CD4-positive, alpha-beta T cell (primary cell): ENCODE results near the gene ABCG2. TPM values are rescaled to one million over a fixed set of nuclear protein-coding genes. Genes with fewer than 3 reads are reported as not detected.

Experiments
- ATAC-seq: fragments of 200-7000 bp; cut with Tn5 transposase; one replicate; pipeline ENCODE4 v1.10.0; 2022; ENCODE audit warnings: mild to moderate bottlenecking; ENCODE audit not compliant: poor library complexity
- CTCF ChIA-PET: fragments of 350-600 bp; sonication (Branson Sonifier 250); formaldehyde crosslinking; loops from one replicate; lab custom pipeline; 2021; ENCODE audit warnings: antibody characterized with exemption, inconsistent platforms; lab: Charles Lee
- POLR2A ChIA-PET: fragments of 350-600 bp; sonication (Branson Sonifier 250); formaldehyde crosslinking; loops from one replicate; lab custom pipeline; 2021; ENCODE audit warnings: antibody characterized with exemption, inconsistent platforms; lab: Charles Lee
- DNase-seq, 14 experiments: peaks; one replicate each; pipeline ENCODE4 v3.0.0-alpha.2; 2013 to 2020; ENCODE audit warnings: mixed read lengths in 2 of 14
- H3K27ac ChIP-seq, 2 donors: one replicate each; pipeline versions ENCODE4 v1.5.1 to v1.7.0; 2013; ENCODE audit warnings: low read length in 2 of 2, low read depth in 1 of 2, mild to moderate bottlenecking in 1 of 2
- H3K27me3 ChIP-seq, 2 experiments: 1 replicate in 1 of 2; 2 replicates in 1 of 2; pipeline versions ENCODE4 v1.6.1 to v1.7.0; 2013; ENCODE audit warnings: low read length in 2 of 2, control low read depth in 1 of 2, mild to moderate bottlenecking in 1 of 2, moderate library complexity in 1 of 2; ENCODE audit not compliant: insufficient read depth in 2 of 2, control insufficient read depth in 1 of 2
- H3K36me3 ChIP-seq: one replicate; pipeline ENCODE4 v1.6.1; 2013; ENCODE audit warnings: low read length, control low read depth; ENCODE audit not compliant: insufficient read depth
- H3K4me1 ChIP-seq: one replicate; pipeline ENCODE4 v1.6.1; 2013; ENCODE audit warnings: low read length, control low read depth; ENCODE audit not compliant: insufficient read depth
- H3K4me3 ChIP-seq: one replicate; pipeline ENCODE4 v1.5.1; 2013; ENCODE audit warnings: mild to moderate bottlenecking, low read length, moderate library complexity
- H3K9me3 ChIP-seq, 2 experiments: 1 replicate in 1 of 2; 2 replicates in 1 of 2; pipeline versions ENCODE4 v1.6.1 to v1.7.0; 2013; ENCODE audit warnings: low read length in 2 of 2, mild to moderate bottlenecking in 2 of 2, control low read depth in 1 of 2, moderate library complexity in 1 of 2; ENCODE audit not compliant: control insufficient read depth in 1 of 2, insufficient read depth in 1 of 2
- H3K27ac Mint-ChIP-seq: one replicate; pipeline ENCODE4 v1.8.0; 2020; ENCODE audit warnings: mixed read lengths
- H3K27me3 Mint-ChIP-seq: one replicate; pipeline ENCODE4 v1.8.0; 2021; ENCODE audit warnings: mixed read lengths
- H3K36me3 Mint-ChIP-seq: one replicate; pipeline ENCODE4 v1.8.0; 2021; ENCODE audit warnings: low read depth, mixed read lengths
- H3K4me1 Mint-ChIP-seq: one replicate; pipeline ENCODE4 v1.8.0; 2021; ENCODE audit warnings: low read depth, mixed read lengths
- H3K4me3 Mint-ChIP-seq: one replicate; pipeline ENCODE4 v1.8.0; 2020; ENCODE audit warnings: mild to moderate bottlenecking, mixed read lengths
- H3K9me3 Mint-ChIP-seq: one replicate; pipeline ENCODE4 v1.8.0; 2020; ENCODE audit warnings: mixed read lengths
- intact Hi-C, 2 experiments: fragments of 100-400 bp; cut with DNase I in 1 of 2; cut with micrococcal nuclease in 1 of 2; formaldehyde crosslinking; loops; one replicate each; pipeline versions ENCODE4 v1.15.1 to v1.9.0; 2023 to 2025; cut with DNase I, micrococcal nuclease
- total RNA-seq, 174 experiments: library from RNA in 2 of 174; stranded (reverse) in 2 of 174; gene quantifications; one replicate each; pipeline ENCODE4 v1.2.3 and lab custom pipeline; 2021 to 2026
- TF ChIP-seq, protein P1 (sequence below): fragments of 200-600 bp; IDR thresholded peaks from one replicate; pipeline ENCODE4 v1.8.0; 2022; ENCODE audit warnings: antibody characterized with exemption, mild to moderate bottlenecking

Gene ABCG2
- total RNA-seq, 2 experiments from 2014 or later = not detected

DNA sequence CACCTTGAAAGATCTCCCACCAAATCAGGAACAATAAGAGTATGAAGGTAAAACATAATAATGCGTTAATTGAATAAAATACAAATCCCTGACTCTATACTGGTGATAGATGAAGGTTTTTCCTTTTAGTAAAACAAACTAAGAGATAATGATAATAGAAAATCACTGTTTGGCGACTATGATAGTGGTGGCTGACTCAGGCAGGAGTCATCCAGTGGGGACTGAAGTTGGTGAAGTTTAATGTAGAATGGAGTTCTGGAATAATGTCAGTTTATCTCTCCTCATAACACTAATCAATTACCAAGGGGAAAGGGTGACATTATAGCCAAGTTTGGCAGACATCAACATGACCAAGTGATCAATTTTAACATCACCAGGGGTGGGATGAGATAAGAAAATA lies 21.3 kb downstream of the ABCG2 start:
- no peaks in the 10 kb centered on the region for H3K4me1 Mint-ChIP-seq
- DNase-seq = no peak
- ChIA-PET POLR2A (no interaction called here), CTCF (no interaction called here)
- H3K27ac Mint-ChIP-seq = no peak overlapping the region
- H3K4me3 Mint-ChIP-seq = no peak overlapping the region
- TF ChIP-seq, protein P1, sequence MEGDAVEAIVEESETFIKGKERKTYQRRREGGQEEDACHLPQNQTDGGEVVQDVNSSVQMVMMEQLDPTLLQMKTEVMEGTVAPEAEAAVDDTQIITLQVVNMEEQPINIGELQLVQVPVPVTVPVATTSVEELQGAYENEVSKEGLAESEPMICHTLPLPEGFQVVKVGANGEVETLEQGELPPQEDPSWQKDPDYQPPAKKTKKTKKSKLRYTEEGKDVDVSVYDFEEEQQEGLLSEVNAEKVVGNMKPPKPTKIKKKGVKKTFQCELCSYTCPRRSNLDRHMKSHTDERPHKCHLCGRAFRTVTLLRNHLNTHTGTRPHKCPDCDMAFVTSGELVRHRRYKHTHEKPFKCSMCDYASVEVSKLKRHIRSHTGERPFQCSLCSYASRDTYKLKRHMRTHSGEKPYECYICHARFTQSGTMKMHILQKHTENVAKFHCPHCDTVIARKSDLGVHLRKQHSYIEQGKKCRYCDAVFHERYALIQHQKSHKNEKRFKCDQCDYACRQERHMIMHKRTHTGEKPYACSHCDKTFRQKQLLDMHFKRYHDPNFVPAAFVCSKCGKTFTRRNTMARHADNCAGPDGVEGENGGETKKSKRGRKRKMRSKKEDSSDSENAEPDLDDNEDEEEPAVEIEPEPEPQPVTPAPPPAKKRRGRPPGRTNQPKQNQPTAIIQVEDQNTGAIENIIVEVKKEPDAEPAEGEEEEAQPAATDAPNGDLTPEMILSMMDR = no peak
- intact Hi-C loops = no loop called here
- no peaks in the 10 kb centered on the region for H3K36me3 ChIP-seq
- ATAC-seq = no peak
- H3K36me3 Mint-ChIP-seq = no peaks in the 10 kb centered on the region
- H3K9me3 Mint-ChIP-seq = no peaks in the 10 kb centered on the region
- no peak overlapping the region for H3K27ac ChIP-seq
- no peaks in the 10 kb centered on the region for H3K9me3 ChIP-seq
- H3K27me3 Mint-ChIP-seq = no peaks in the 10 kb centered on the region
- H3K4me1 ChIP-seq = no peaks in the 10 kb centered on the region
- no peak overlapping the region for H3K4me3 ChIP-seq
- no peaks in the 10 kb centered on the region for H3K27me3 ChIP-seq

DNA sequence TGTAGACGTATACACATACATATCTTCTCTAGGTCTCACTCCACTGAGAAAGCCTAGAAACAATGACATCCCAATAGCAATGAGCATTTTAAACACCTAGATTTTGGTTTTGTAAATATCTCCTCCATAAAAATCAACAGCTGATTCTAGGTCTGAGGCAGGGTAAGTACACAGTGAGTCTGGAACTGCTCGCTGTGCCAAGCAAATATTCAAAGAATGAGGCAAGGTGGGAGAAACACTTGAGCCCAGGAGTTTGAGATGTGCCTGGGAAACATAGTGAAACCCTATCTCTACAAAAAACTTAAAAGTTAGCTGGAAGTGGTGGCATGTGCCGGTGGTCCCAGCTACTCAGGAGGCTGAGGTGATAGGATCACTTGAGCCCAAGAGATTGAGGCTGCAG lies 22.2 kb downstream of the ABCG2 start:
- Mint-ChIP-seq H3K4me1 (no peaks in the 10 kb centered on the region), H3K27ac (no peak overlapping the region), H3K4me3 (no peak overlapping the region), H3K36me3 (no peaks in the 10 kb centered on the region), H3K9me3 (no peaks in the 10 kb centered on the region), H3K27me3 (no peaks in the 10 kb centered on the region)
- Histone ChIP-seq H3K9me3 (no peaks in the 10 kb centered on the region), H3K36me3 (no peaks in the 10 kb centered on the region), H3K27me3 (no peaks in the 10 kb centered on the region), H3K27ac (no peak overlapping the region), H3K4me1 (no peaks in the 10 kb centered on the region), H3K4me3 (no peak overlapping the region)
- ATAC-seq = no peak
- CTCF ChIA-PET = no interaction called here
- intact Hi-C loops = no loop called here
- POLR2A ChIA-PET = no interaction called here
- DNase-seq = no peak
- TF ChIP-seq, protein P1 = no peak

DNA sequence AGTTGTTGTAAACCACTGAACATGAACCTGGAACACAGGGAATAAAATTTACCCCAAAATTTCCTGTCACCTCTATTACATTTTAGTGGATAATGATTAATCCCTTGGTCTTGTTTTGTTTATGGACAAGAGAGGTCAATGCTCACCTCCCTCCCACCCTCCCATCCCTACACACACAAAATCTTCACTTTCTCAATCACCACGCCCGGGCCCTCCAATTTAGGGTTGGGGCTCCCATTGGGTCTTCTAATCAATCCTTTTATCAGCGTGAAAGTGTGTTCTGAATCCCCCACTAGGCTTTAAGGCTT lies 23.1 kb downstream of the ABCG2 start:
- Histone ChIP-seq H3K4me1 (no peaks in the 10 kb centered on the region), H3K27me3 (no peaks in the 10 kb centered on the region), H3K36me3 (no peaks in the 10 kb centered on the region), H3K4me3 (no peak overlapping the region), H3K9me3 (no peaks in the 10 kb centered on the region), H3K27ac (no peak overlapping the region)
- Mint-ChIP-seq H3K27ac (no peak overlapping the region), H3K4me1 (no peaks in the 10 kb centered on the region), H3K36me3 (no peaks in the 10 kb centered on the region), H3K27me3 (no peaks in the 10 kb centered on the region), H3K9me3 (no peaks in the 10 kb centered on the region), H3K4me3 (no peak overlapping the region)
- TF ChIP-seq, protein P1 = no peak
- ChIA-PET CTCF (interaction anchor here (0.5 to 0.6 kb wide), 2 partner anchors 69 to 84 kb away, joined by 3 read pairs; no protein-coding TSS in a partner anchor), POLR2A (no interaction called here)
- ATAC-seq (no peak), DNase-seq (no peak)
- intact Hi-C loops = no loop called here
